H1 (cell line): ENCODE results near the gene PTGES3L. TPM values are rescaled to one million over a fixed set of nuclear protein-coding genes. Genes with fewer than 3 reads are reported as not detected.

Experiments
- CTCF ChIA-PET: fragments of 300-600 bp; sonication (Branson Sonifier 250); formaldehyde crosslinking; loops from one replicate; lab custom pipeline; 2021; ENCODE audit not compliant: partially characterized antibody; lab: Charles Lee
- POLR2A ChIA-PET: fragments of 300-600 bp; sonication (Branson Sonifier 250); formaldehyde crosslinking; loops from one replicate; lab custom pipeline; 2021; ENCODE audit warnings: inconsistent platforms; ENCODE audit not compliant: partially characterized antibody; lab: Charles Lee
- DNase-seq, 2 experiments: peaks; one replicate each; pipeline versions ENCODE4 v3.0.0 to v3.0.0-alpha.2; 2010 to 2022; ENCODE audit warnings: low spot score in 2 of 2, low read depth in 1 of 2, mixed read lengths in 1 of 2
- FAIRE-seq: peaks from 2 replicates; lab custom pipeline; 2011; peaks lifted over from hg19 to GRCh38; lab: Jason Lieb, UNC
- H2AFZ ChIP-seq: 2 replicates; pipeline ENCODE4 v1.8.1; 2012; ENCODE audit warnings: low read length, inconsistent platforms
- H2AK5ac ChIP-seq: 2 replicates; pipeline ENCODE4 v1.6.1; 2013; ENCODE audit warnings: low read depth, low read length
- H2BK120ac ChIP-seq: replicated peaks from 2 replicates; pipeline ENCODE3; 2013; ENCODE audit warnings: low read depth, low read length, inconsistent platforms
- H2BK12ac ChIP-seq: 2 replicates; pipeline ENCODE4 v1.6.1; 2013; ENCODE audit warnings: low read depth, low read length
- H2BK15ac ChIP-seq: 2 replicates; pipeline ENCODE4 v1.6.1; 2013; ENCODE audit warnings: low read length
- H2BK20ac ChIP-seq: 2 replicates; pipeline ENCODE4 v1.6.1; 2013; ENCODE audit warnings: low read length
- H2BK5ac ChIP-seq: 2 replicates; pipeline ENCODE4 v1.6.1; 2013; ENCODE audit warnings: low read depth, low read length
- H3K14ac ChIP-seq: 2 replicates; pipeline ENCODE4 v1.6.1; 2013; ENCODE audit warnings: inconsistent platforms; ENCODE audit not compliant: insufficient read length
- H3K18ac ChIP-seq: 2 replicates; pipeline ENCODE4 v1.6.1; 2013; ENCODE audit warnings: low read length; ENCODE audit errors: extremely low read depth
- H3K23ac ChIP-seq: 2 replicates; pipeline ENCODE4 v1.6.1; 2013; ENCODE audit warnings: inconsistent platforms; ENCODE audit not compliant: insufficient read length
- H3K23me2 ChIP-seq: 2 replicates; pipeline ENCODE4 v1.6.1; 2013; ENCODE audit warnings: low read depth, low read length
- H3K27ac ChIP-seq: 2 replicates; pipeline ENCODE4 v1.6.1; 2011; ENCODE audit warnings: low read depth, low read length, inconsistent platforms
- H3K27me3 ChIP-seq, 4 experiments: replicated peaks in 1 of 4; 1 replicate in 1 of 4; 2 replicates in 3 of 4; pipeline versions ENCODE4 v1.6.1 to v1.8.1; 2011 to 2013; ENCODE audit warnings: low read length in 3 of 4, mild to moderate bottlenecking in 3 of 4, inconsistent platforms in 2 of 4, mixed read lengths in 2 of 4, moderate library complexity in 1 of 4; ENCODE audit not compliant: control insufficient read depth in 3 of 4, insufficient read depth in 3 of 4; ENCODE audit errors: extremely low read depth in 1 of 4
- H3K36me3 ChIP-seq, 4 experiments: 2 replicates each; pipeline versions ENCODE4 v1.6.1 to v1.8.1; 2011 to 2013; ENCODE audit warnings: mild to moderate bottlenecking in 4 of 4, low read length in 3 of 4, moderate library complexity in 2 of 4, control low read depth in 1 of 4, inconsistent platforms in 1 of 4; ENCODE audit not compliant: insufficient read depth in 4 of 4, control insufficient read depth in 2 of 4
- H3K4ac ChIP-seq: replicated peaks from 2 replicates; pipeline ENCODE3; 2013; ENCODE audit warnings: low read length, low read depth, mixed read lengths, inconsistent platforms; ENCODE audit not compliant: insufficient read length
- H3K4me1 ChIP-seq, 4 experiments: replicated peaks in 1 of 4; 1 replicate in 1 of 4; 2 replicates in 3 of 4; pipeline versions ENCODE4 v1.6.1 to v1.8.1; 2011 to 2013; ENCODE audit warnings: low read length in 3 of 4, inconsistent platforms in 2 of 4, mixed read lengths in 1 of 4; ENCODE audit not compliant: insufficient read depth in 4 of 4, control insufficient read depth in 3 of 4
- H3K4me2 ChIP-seq, 2 experiments: 2 replicates each; pipeline versions ENCODE4 v1.6.1 to v1.8.1; 2011 to 2013; ENCODE audit warnings: low read depth in 2 of 2, low read length in 2 of 2, control low read depth in 1 of 2, inconsistent platforms in 1 of 2, mild to moderate bottlenecking in 1 of 2; ENCODE audit not compliant: insufficient read depth in 1 of 2
- H3K4me3 ChIP-seq, 4 experiments: fragments of 200-600, 300-600 bp in 1 of 4; sonication (generic), shearing (Covaris generic), sonication (Bioruptor Twin) in 1 of 4; 2 replicates each; pipeline versions ENCODE4 v1.5.1 to v1.8.1; 2011 to 2016; ENCODE audit warnings: low read length in 4 of 4, low read depth in 3 of 4, control low read depth in 2 of 4, inconsistent platforms in 2 of 4, mild to moderate bottlenecking in 2 of 4, mixed read lengths in 1 of 4, moderate library complexity in 1 of 4; ENCODE audit not compliant: insufficient read depth in 2 of 4; ENCODE audit errors: extremely low read depth in 1 of 4
- H3K56ac ChIP-seq: replicated peaks from 2 replicates; pipeline ENCODE3; 2013; ENCODE audit warnings: low read depth, mild to moderate bottlenecking, mixed read lengths, low read length, inconsistent platforms; ENCODE audit not compliant: insufficient read length
- H3K79me1 ChIP-seq: 2 replicates; pipeline ENCODE4 v1.6.1; 2013; ENCODE audit warnings: low read depth, low read length, control low read depth
- H3K79me2 ChIP-seq, 2 experiments: 2 replicates each; pipeline versions ENCODE4 v1.6.1 to v1.8.1; 2012 to 2013; ENCODE audit warnings: low read length in 2 of 2, mild to moderate bottlenecking in 2 of 2, inconsistent platforms in 1 of 2; ENCODE audit not compliant: insufficient read depth in 2 of 2, control insufficient read depth in 1 of 2
- H3K9ac ChIP-seq, 4 experiments: replicated peaks in 1 of 4; 1 replicate in 1 of 4; 2 replicates in 3 of 4; pipeline versions ENCODE4 v1.6.1 to v1.8.1; 2011 to 2013; ENCODE audit warnings: low read depth in 3 of 4, low read length in 3 of 4, control low read depth in 2 of 4, mild to moderate bottlenecking in 2 of 4, moderate library complexity in 2 of 4, inconsistent platforms in 1 of 4; ENCODE audit errors: extremely low read depth in 1 of 4
- H3K9me3 ChIP-seq, 2 experiments: 2 replicates each; pipeline versions ENCODE4 v1.6.1 to v1.8.1; 2012 to 2013; ENCODE audit warnings: mild to moderate bottlenecking in 2 of 2, moderate library complexity in 2 of 2, control low read depth in 1 of 2, inconsistent platforms in 1 of 2, low read depth in 1 of 2, low read length in 1 of 2, mixed read lengths in 1 of 2; ENCODE audit not compliant: insufficient read depth in 2 of 2
- H4K20me1 ChIP-seq, 2 experiments: replicated peaks in 1 of 2; 2 replicates each; pipeline versions ENCODE3 to v1.8.1; 2011 to 2013; ENCODE audit warnings: inconsistent platforms in 2 of 2, low read length in 2 of 2, mild to moderate bottlenecking in 1 of 2; ENCODE audit not compliant: insufficient read depth in 2 of 2, control insufficient read depth in 1 of 2
- H4K5ac ChIP-seq: 2 replicates; pipeline ENCODE4 v1.6.1; 2013; ENCODE audit warnings: low read length, low read depth, mixed read lengths, inconsistent platforms; ENCODE audit not compliant: insufficient read length
- H4K8ac ChIP-seq: 2 replicates; pipeline ENCODE4 v1.8.0; 2013; ENCODE audit warnings: mild to moderate bottlenecking, moderate library complexity, low read length, inconsistent platforms; ENCODE audit not compliant: insufficient read depth; ENCODE audit errors: extremely low read depth
- H4K91ac ChIP-seq: replicated peaks from 2 replicates; pipeline ENCODE3; 2013; ENCODE audit warnings: low read length, mixed read lengths, inconsistent platforms; ENCODE audit not compliant: insufficient read length
- ASH2L ChIP-seq: fragments of 200-600, 300-600 bp; sonication (generic); IDR thresholded peaks from one replicate; pipeline ENCODE4 v1.7.1; 2017; ENCODE audit warnings: low read length
- CBX8 ChIP-seq: fragments of 300-800, 300-1000 bp; sonication (generic); IDR thresholded peaks from 2 replicates; pipeline ENCODE4 v1.7.1; 2016; ENCODE audit warnings: low read depth, low read length, borderline replicate concordance
- CHD1 ChIP-seq: IDR thresholded peaks from 2 replicates; pipeline ENCODE4 v1.6.1; 2012; ENCODE audit warnings: low read depth, low read length, improper control_type of control experiment
- CTBP2 ChIP-seq: IDR thresholded peaks from 2 replicates; pipeline ENCODE4 v1.7.0; 2011; ENCODE audit warnings: borderline replicate concordance, mild to moderate bottlenecking, moderate library complexity, mixed read lengths, low read length; ENCODE audit not compliant: insufficient read depth, insufficient read length
- GTF2F1 ChIP-seq: IDR thresholded peaks from 2 replicates; pipeline ENCODE4 v1.6.1; 2012; ENCODE audit warnings: low read depth, low read length, improper control_type of control experiment, borderline replicate concordance
- MAFK ChIP-seq: IDR thresholded peaks from 2 replicates; pipeline ENCODE4 v1.6.1; 2012; ENCODE audit warnings: low read depth, mild to moderate bottlenecking, improper control_type of control experiment, low read length
- POU5F1 ChIP-seq: IDR thresholded peaks from 2 replicates; pipeline ENCODE4 v1.6.1; 2011; ENCODE audit warnings: low read depth, mild to moderate bottlenecking, low read length, moderate library complexity
- RNF2 ChIP-seq: fragments of 200-900, 300-1000 bp; sonication (generic); IDR thresholded peaks from 2 replicates; pipeline ENCODE4 v1.7.1; 2016; ENCODE audit warnings: borderline replicate concordance, low read depth, mild to moderate bottlenecking, antibody characterized with exemption, low read length; ENCODE audit not compliant: poor library complexity, severe bottlenecking; ENCODE audit errors: missing control alignments
- SIRT6 ChIP-seq: IDR thresholded peaks from one replicate; pipeline ENCODE4 v1.7.1; 2012; ENCODE audit warnings: low read length, inconsistent platforms
- SP1 ChIP-seq: IDR thresholded peaks from 2 replicates; pipeline ENCODE4 v1.6.1; 2011; ENCODE audit warnings: low read depth, low read length
- YY1 ChIP-seq: IDR thresholded peaks from 2 replicates; pipeline ENCODE4 v1.6.1; 2011; ENCODE audit warnings: low read depth, mild to moderate bottlenecking, low read length
- WGBS, 2 experiments: shearing (Covaris generic) in 1 of 2; methylation state at CpG; one replicate each; pipeline versions ENCODE4 v1.1.6 to v1.1.7; 2013 to 2015; ENCODE audit warnings: low lambda C conversion rate in 2 of 2, mixed read lengths in 2 of 2, inconsistent platforms in 1 of 2, low coverage in 1 of 2, missing lambda C conversion rate in 1 of 2; ENCODE audit not compliant: insufficient replicate concordance in 2 of 2, insufficient coverage in 1 of 2, insufficient read length in 1 of 2; ENCODE audit errors: extremely low coverage in 1 of 2, missing lambda C conversion rate in 1 of 2; 5-methylcytosine and 5-hydroxymethylcytosine counted together
- polyA plus RNA-seq, 7 experiments: library from polyadenylated mRNA; depleted of rRNA in 3 of 7; stranded (reverse) in 5 of 7; unstranded in 2 of 7; fragments of >200 nt in 5 of 7; fragments of 200-250 nt in 2 of 7; gene quantifications; 1 replicate in 5 of 7; 2 replicates in 1 of 7; 4 replicates in 1 of 7; pipeline versions ENCODE4 v1.2.1 to v1.2.3, GENCODE V29; 2011 to 2013; ENCODE audit warnings: missing spikeins in 2 of 7, mixed read lengths in 2 of 7
- total RNA-seq: library from RNA; stranded (reverse); fragmentation: NEBNext Ultra II Directional; extraction: Animal tissue kit (Norgen Biotek cat#: 25700); gene quantifications from 2 replicates; pipeline ENCODE4 v1.2.1, GENCODE V29; 2021

The PTGES3L gene
- total and polyA plus RNA-seq, 2 of the 8 experiments (the other 6 are each of a cell fraction or from before 2014, with no cell fraction given) = 3.0 to 3.6 TPM

- peaks cover 7% of the 10 kb centered on the region for H3K79me1 ChIP-seq
- no peak within 1 kb of the TSS for H3K23ac ChIP-seq
- H3K27ac ChIP-seq = peak within 1 kb of the TSS; percentile 91
- H2BK120ac ChIP-seq = no peak within 1 kb of the TSS
- peaks cover 0 to 21% of the 10 kb centered on the region in 2 experiments; a peak in 3 of 4 replicates for H3K79me2 ChIP-seq
- H4K91ac ChIP-seq = peak within 1 kb of the TSS; percentile 89
- no peak within 1 kb of the TSS for H2BK20ac ChIP-seq
- no peaks in the 10 kb centered on the region for H4K20me1 ChIP-seq
- H3K23me2 ChIP-seq = peaks cover 11% of the 10 kb centered on the region; the same call in 1 of the 2 replicates
- H3K9ac ChIP-seq = peak within 1 kb of the TSS in 3 of 4 experiments; percentile 47 to 82 (median 81); a peak in 6 of 7 replicates
- H3K4ac ChIP-seq = no peak within 1 kb of the TSS
- H2BK5ac ChIP-seq = peak within 1 kb of the TSS; percentile 79
- H3K4me2 ChIP-seq = peak within 1 kb of the TSS; percentile 64 to 99
- ChIA-PET POLR2A (interaction anchor here (0.8 to 10.8 kb wide), 14 partner anchors 10 to 336 kb away, joined by 3 to 123 read pairs (median 6); partner anchors contain the start of genes BECN1, BRCA1, RPL27 and TMEM106A), CTCF (interaction anchor here (0.7 to 2.3 kb wide), 28 partner anchors 10 to 660 kb away, joined by 3 to 26 read pairs (median 4); partner anchors contain the start of genes BRCA1 and RPL27)
- H2AFZ ChIP-seq = no peak within 1 kb of the TSS
- peak within 1 kb of the TSS; percentile 58 to 93 (median 84) for H3K4me3 ChIP-seq
- no peaks in the 10 kb centered on the region for H3K9me3 ChIP-seq
- H3K56ac ChIP-seq = peak within 1 kb of the TSS; percentile 84
- peaks cover 19 to 28% (median 21%) of the 10 kb centered on the region in 4 experiments for H3K4me1 ChIP-seq
- H3K18ac ChIP-seq = peak within 1 kb of the TSS; percentile 90
- peak within 1 kb of the TSS; percentile 87; the same call in 1 of the 2 replicates for H4K8ac ChIP-seq
- FAIRE-seq (peak; percentile 24), DNase-seq (peak; percentile 93 to 95)
- peak within 1 kb of the TSS; percentile 97; the same call in 1 of the 2 replicates for H2BK12ac ChIP-seq
- WGBS, 2 experiments = 1% methylated on average over 34 of the region's 61 CpGs; no CpG with 5 or more reads in 1 of the 2 experiments
- no peaks in the 10 kb centered on the region for H3K27me3 ChIP-seq
- peaks cover 0 to 20% (median 4%) of the 10 kb centered on the region in 4 experiments; a peak in 2 of 8 replicates for H3K36me3 ChIP-seq
- 0 out of 2 replicates have a peak within 1 kb of the TSS, but pooled peaks have one; percentile 92 for H2BK15ac ChIP-seq
- peak within 1 kb of the TSS; percentile 33 for H3K14ac ChIP-seq
- peak within 1 kb of the TSS; percentile 87 for H4K5ac ChIP-seq
- H2AK5ac ChIP-seq = no peak within 1 kb of the TSS
- TF ChIP-seq CBX8 = no peak
- no peak for TF ChIP-seq YY1
- TF ChIP-seq ASH2L = peak; percentile 70
- no peak for TF ChIP-seq GTF2F1
- no peak for TF ChIP-seq RNF2
- no peak for TF ChIP-seq CTBP2
- no peak for TF ChIP-seq CHD1
- no peak for TF ChIP-seq MAFK
- no peak for TF ChIP-seq POU5F1
- TF ChIP-seq SIRT6 = no peak
- TF ChIP-seq SP1 = peak; percentile 72; the same call in 1 of the 2 replicates
Measured at GRCh38 chr17:43024407-43025289, 44.8 kb upstream of the PTGES3L start, which contains the start of gene RND2. RND2 (plus strand) TSS chr17:43025231; CDS start chr17:43025348, 117 bp downstream.
